NT2/D1 (cell line): ENCODE measurements around the gene JOSD2.

Experiments
- SUZ12 ChIP-seq: IDR thresholded peaks from 2 replicates; pipeline ENCODE4 v1.6.1; 2011; ENCODE audit not compliant: insufficient read length, insufficient read depth; ENCODE audit errors: extremely low read depth
- YY1 ChIP-seq: IDR thresholded peaks from 2 replicates; pipeline ENCODE4 v1.6.1; 2011; ENCODE audit not compliant: insufficient read length, insufficient read depth

GRCh38 chr19:50476224-50476906 is 34.6 kb downstream of the JOSD2 start, which contains the start of the genes EMC10 and GARIN5A:
- TF ChIP-seq SUZ12 = no peak
- TF ChIP-seq YY1 = no peak
